ENCODE results near the gene PPP2R5D.
A peak's percentile ranks its signal among the peaks of the same experiment; 100 is the strongest.
"Not testable (repeated sequence)": the region's sequence is repeated elsewhere in the genome, so short reads cannot be mapped to it uniquely, and the experiment has no call there.

PPP2R5D gene

GRCh38 chr6:42996513-42996912 is 12.1 kb downstream of the PPP2R5D start:
- DNase-seq (ENCODE audit: low spot score): no peak

- not testable (repeated sequence) for DNase-seq (ENCODE audit: low spot score)
Observed at GRCh38 chr6:42998205-42998604, 13.8 kb downstream of the PPP2R5D start.

GRCh38 chr6:43001843-43002242 is 17.5 kb downstream of the PPP2R5D start:
- DNase-seq (ENCODE audit: low spot score): no peak

- DNase-seq (ENCODE audit: low spot score): no peak
Observed at GRCh38 chr6:43005844-43006243, 21.5 kb downstream of the PPP2R5D start.

- no peak for DNase-seq (ENCODE audit: low spot score)
Observed at GRCh38 chr6:43006251-43006650, 21.9 kb downstream of the PPP2R5D start.

GRCh38 chr6:43007126-43007525 is 22.8 kb downstream of the PPP2R5D start:
- DNase-seq (ENCODE audit: low spot score): no peak

GRCh38 chr6:43009124-43009523 is 24.8 kb downstream of the PPP2R5D start:
- no peak for DNase-seq (ENCODE audit: low spot score)

GRCh38 chr6:43011207-43011606 is 26.8 kb downstream of the PPP2R5D start:
- DNase-seq (ENCODE audit: low spot score): no peak

GRCh38 chr6:43012364-43012763 is 28.0 kb downstream of the PPP2R5D start:
- no peak for DNase-seq (ENCODE audit: low spot score)

- no peak for DNase-seq (ENCODE audit: low spot score)
Observed at GRCh38 chr6:43013097-43013842, 28.9 kb downstream of the PPP2R5D start.

GRCh38 chr6:43013843-43014433 is 29.6 kb downstream of the PPP2R5D start, which contains the start of the genes KLHDC3 and MEA1:
Gene KLHDC3 (plus strand): TSS chr6:43014249. CDS start chr6:43017193, 2,944 bp downstream.
Gene MEA1 (minus strand): TSS chr6:43013946. CDS start chr6:43013813, 133 bp downstream.
- peak; percentile 99 for DNase-seq (ENCODE audit: low spot score)

- no peak for DNase-seq (ENCODE audit: low spot score)
Observed at GRCh38 chr6:43014434-43014909, 30.1 kb downstream of the PPP2R5D start.

- DNase-seq (ENCODE audit: low spot score): no peak
Observed at GRCh38 chr6:43016176-43016942, 32.0 kb downstream of the PPP2R5D start.

- no peak for DNase-seq (ENCODE audit: low spot score)
Observed at GRCh38 chr6:43016943-43017334, 32.6 kb downstream of the PPP2R5D start.

GRCh38 chr6:43019152-43019551 is 34.8 kb downstream of the PPP2R5D start:
- no peak for DNase-seq (ENCODE audit: low spot score)

GRCh38 chr6:43020052-43020705 is 35.8 kb downstream of the PPP2R5D start:
- no peak for DNase-seq (ENCODE audit: low spot score)

- no peak for DNase-seq (ENCODE audit: low spot score)
Observed at GRCh38 chr6:43020847-43021246, 36.5 kb downstream of the PPP2R5D start.

GRCh38 chr6:43021270-43022047 is 37.1 kb downstream of the PPP2R5D start, which contains the start of gene RRP36:
Gene RRP36 (plus strand): TSS chr6:43021623. CDS start chr6:43021655, 32 bp downstream.
- DNase-seq (ENCODE audit: low spot score): peak; percentile 89

- DNase-seq (ENCODE audit: low spot score): no peak
Observed at GRCh38 chr6:43024436-43024835, 40.1 kb downstream of the PPP2R5D start.

- DNase-seq (ENCODE audit: low spot score): no peak
Observed at GRCh38 chr6:43026365-43026764, 42.0 kb downstream of the PPP2R5D start.

GRCh38 chr6:43029120-43029519 is 44.8 kb downstream of the PPP2R5D start:
- DNase-seq (ENCODE audit: low spot score): no peak
